Activated naive CD8-positive, alpha-beta T cell (primary cell): Measurements from ENCODE around the gene PPM1M.

Experiments used
- H3K27ac Mint-ChIP-seq: one replicate; pipeline ENCODE4 v1.8.0; 2021; ENCODE audit warnings: mixed read lengths
- H3K27me3 Mint-ChIP-seq: one replicate; pipeline ENCODE4 v1.8.0; 2021; ENCODE audit warnings: mixed read lengths
- H3K36me3 Mint-ChIP-seq: one replicate; pipeline ENCODE4 v1.8.0; 2021; ENCODE audit warnings: mixed read lengths
- H3K4me1 Mint-ChIP-seq: one replicate; pipeline ENCODE4 v1.8.0; 2021; ENCODE audit warnings: low read depth, mixed read lengths
- H3K4me3 Mint-ChIP-seq: one replicate; pipeline ENCODE4 v1.8.0; 2021; ENCODE audit warnings: mild to moderate bottlenecking, mixed read lengths
- H3K9me3 Mint-ChIP-seq: one replicate; pipeline ENCODE4 v1.8.0; 2021; ENCODE audit warnings: low read depth, mixed read lengths

Gene PPM1M, protein sequence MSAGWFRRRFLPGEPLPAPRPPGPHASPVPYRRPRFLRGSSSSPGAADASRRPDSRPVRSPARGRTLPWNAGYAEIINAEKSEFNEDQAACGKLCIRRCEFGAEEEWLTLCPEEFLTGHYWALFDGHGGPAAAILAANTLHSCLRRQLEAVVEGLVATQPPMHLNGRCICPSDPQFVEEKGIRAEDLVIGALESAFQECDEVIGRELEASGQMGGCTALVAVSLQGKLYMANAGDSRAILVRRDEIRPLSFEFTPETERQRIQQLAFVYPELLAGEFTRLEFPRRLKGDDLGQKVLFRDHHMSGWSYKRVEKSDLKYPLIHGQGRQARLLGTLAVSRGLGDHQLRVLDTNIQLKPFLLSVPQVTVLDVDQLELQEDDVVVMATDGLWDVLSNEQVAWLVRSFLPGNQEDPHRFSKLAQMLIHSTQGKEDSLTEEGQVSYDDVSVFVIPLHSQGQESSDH

GRCh38 chr3:52245322-52246263 lies at the start of gene PPM1M:
Gene PPM1M (plus strand): TSS chr3:52245759. CDS start chr3:52245825, 66 bp downstream.
- H3K4me3 Mint-ChIP-seq: peak within 1 kb of the TSS; percentile 90
- no peaks in the 10 kb centered on the region for H3K9me3 Mint-ChIP-seq
- H3K27me3 Mint-ChIP-seq: no peaks in the 10 kb centered on the region
- peak within 1 kb of the TSS; percentile 89 for H3K27ac Mint-ChIP-seq
- peaks cover 5% of the 10 kb centered on the region for H3K36me3 Mint-ChIP-seq
- H3K4me1 Mint-ChIP-seq: peaks cover 82% of the 10 kb centered on the region

- H3K4me1 Mint-ChIP-seq: peaks cover 30% of the 10 kb centered on the region
- no peaks in the 10 kb centered on the region for H3K9me3 Mint-ChIP-seq
- H3K27ac Mint-ChIP-seq: no peak overlapping the region
- no peaks in the 10 kb centered on the region for H3K27me3 Mint-ChIP-seq
- H3K36me3 Mint-ChIP-seq: no peaks in the 10 kb centered on the region
- no peak overlapping the region for H3K4me3 Mint-ChIP-seq
Measured at GRCh38 chr3:52195823-52196331, 49.7 kb upstream of the PPM1M start.

- Mint-ChIP-seq H3K27ac (peak overlapping the region; percentile 76), H3K36me3 (peaks cover 3% of the 10 kb centered on the region), H3K4me1 (peaks cover 41% of the 10 kb centered on the region), H3K4me3 (peak overlapping the region; percentile 96), H3K9me3 (no peaks in the 10 kb centered on the region), H3K27me3 (no peaks in the 10 kb centered on the region)
Measured at GRCh38 chr3:52196977-52197376, 48.6 kb upstream of the PPM1M start.

DNA sequence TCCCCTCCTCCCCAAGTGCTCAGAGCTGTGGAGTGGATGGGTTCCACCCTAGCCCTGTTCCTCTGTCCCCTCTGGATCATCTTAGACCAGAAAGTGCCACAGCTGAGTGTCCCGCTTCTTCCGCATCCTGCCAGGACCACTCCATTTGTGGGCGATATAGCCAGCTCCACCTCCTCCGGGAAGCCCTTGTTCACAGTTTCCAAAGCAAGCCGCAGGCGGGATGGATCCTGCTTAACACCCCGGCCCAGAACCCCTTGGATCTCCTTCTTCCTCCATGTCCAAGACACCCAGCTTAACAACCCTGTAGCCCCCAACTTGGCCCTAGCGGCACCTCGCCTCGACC lies 48.1 kb upstream of the PPM1M start:
- Mint-ChIP-seq H3K4me1 (peaks cover 46% of the 10 kb centered on the region), H3K9me3 (no peaks in the 10 kb centered on the region), H3K27me3 (no peaks in the 10 kb centered on the region), H3K36me3 (peaks cover 3% of the 10 kb centered on the region), H3K27ac (peak overlapping the region; percentile 90), H3K4me3 (peak overlapping the region; percentile 96)

DNA sequence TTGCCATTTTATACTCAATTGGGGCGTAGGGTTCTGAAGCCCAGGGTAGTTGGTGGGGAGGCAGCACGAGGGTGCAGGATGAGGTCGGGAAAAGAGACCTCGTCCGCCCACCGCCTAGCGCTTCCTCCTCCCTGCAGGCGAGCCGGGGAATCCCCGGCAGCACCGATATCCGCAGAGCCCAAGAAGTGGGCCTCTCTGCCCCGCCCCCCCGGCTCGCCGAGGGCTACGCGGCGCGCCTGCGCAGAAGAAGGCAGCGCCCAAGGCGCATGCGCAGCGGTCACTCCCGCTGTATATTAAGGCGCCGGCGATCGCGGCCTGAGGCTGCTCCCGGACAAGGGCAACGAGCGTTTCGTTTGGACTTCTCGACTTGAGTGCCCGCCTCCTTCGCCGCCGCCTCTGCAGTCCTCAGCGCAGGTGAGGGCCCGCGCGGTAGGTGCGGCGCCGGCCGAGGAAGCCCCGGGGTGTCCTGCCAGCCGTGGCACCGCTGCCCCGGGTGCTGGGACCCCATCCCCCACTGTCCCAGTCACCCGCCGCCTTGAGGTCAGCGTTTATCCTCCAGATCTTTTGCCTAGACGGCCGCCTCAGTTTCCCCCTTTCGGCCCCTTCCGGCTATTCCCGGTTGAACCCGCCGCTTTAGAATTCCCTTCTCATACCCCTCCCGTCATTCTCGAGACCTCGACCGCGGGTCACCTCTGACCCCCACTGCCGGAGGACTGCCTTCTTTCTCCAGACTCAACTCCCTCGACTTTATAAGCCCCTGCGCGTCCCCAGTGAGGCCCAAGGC lies 47.5 kb upstream of the PPM1M start, which contains the start of gene ALAS1:
Gene ALAS1 (plus strand): TSS at position 319 of the 784 bp plus-strand sequence. CDS start 1,082 bp downstream, outside the sequence.
- Mint-ChIP-seq H3K36me3 (peaks cover 3% of the 10 kb centered on the region), H3K27me3 (no peaks in the 10 kb centered on the region), H3K4me3 (peak within 1 kb of the TSS; percentile 96), H3K9me3 (no peaks in the 10 kb centered on the region), H3K4me1 (peaks cover 51% of the 10 kb centered on the region), H3K27ac (peak within 1 kb of the TSS; percentile 90)

- H3K27me3 Mint-ChIP-seq: no peaks in the 10 kb centered on the region
- H3K4me1 Mint-ChIP-seq: peaks cover 51% of the 10 kb centered on the region
- H3K9me3 Mint-ChIP-seq: no peaks in the 10 kb centered on the region
- peak overlapping the region; percentile 96 for H3K4me3 Mint-ChIP-seq
- peak overlapping the region; percentile 90 for H3K27ac Mint-ChIP-seq
- peaks cover 3% of the 10 kb centered on the region for H3K36me3 Mint-ChIP-seq
Measured at GRCh38 chr3:52198643-52199608, 46.6 kb upstream of the PPM1M start.

DNA sequence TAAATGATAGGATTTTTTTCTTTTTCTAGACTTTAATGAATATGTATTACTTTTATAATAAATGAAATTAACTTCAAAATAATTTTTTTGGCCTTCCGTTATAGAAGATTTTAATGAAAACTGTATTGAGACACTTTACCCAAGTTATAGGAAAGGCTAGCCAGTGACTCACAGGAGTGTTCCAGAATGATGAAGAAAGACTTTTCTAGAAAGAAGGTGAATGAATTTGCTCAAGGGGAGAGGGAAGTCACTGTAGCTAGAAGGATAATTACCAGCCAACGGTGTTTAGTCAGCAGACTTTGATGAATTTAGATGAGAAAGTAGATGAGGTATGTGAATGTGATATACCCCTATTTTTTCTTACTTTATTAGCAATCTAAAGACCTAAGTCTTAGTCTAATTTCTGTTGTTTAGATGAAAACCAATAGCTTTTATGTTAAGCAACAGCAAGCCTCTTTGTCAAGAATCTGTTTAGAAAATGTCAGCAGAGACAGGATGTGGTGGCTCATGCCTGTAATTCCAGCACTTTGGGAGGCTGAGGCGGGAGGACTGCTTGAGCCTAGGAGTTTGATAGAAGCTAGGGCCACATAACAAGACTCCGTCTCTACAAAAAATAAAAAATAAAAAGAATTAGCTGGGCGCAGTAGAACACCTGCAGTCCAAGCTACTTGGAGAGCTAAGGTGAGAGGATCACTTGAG lies 44.4 kb upstream of the PPM1M start:
- peak overlapping the region; percentile 51 for H3K27ac Mint-ChIP-seq
- no peaks in the 10 kb centered on the region for H3K27me3 Mint-ChIP-seq
- peaks cover 55% of the 10 kb centered on the region for H3K4me1 Mint-ChIP-seq
- H3K36me3 Mint-ChIP-seq: peaks cover 7% of the 10 kb centered on the region
- H3K9me3 Mint-ChIP-seq: no peaks in the 10 kb centered on the region
- H3K4me3 Mint-ChIP-seq: no peak overlapping the region

DNA sequence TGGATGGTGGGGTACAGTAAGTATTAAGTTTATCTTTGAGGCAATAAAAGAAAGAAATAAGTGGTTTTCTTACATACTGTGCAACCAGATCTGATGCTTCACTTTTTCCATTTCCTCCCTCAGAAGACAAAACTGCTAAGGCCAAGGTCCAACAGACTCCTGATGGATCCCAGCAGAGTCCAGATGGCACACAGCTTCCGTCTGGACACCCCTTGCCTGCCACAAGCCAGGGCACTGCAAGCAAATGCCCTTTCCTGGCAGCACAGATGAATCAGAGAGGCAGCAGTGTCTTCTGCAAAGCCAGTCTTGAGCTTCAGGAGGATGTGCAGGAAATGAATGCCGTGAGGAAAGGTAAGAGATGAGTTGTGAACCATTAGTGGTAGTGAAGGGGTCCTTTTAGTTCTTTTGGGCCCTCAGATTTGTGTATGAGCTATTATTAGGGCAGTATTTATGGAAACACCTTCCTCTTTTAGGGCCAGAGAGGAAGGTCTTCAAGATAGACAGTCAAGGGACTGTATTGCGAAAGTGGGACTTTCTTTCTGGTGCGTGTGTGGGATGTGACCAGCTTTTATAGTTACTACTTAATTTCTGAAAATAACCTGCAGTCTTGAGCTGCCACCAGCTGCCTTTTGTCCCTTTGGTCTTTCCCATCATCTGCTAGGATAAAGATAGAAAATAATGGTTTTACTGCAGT lies 43.0 kb upstream of the PPM1M start:
- Mint-ChIP-seq H3K4me3 (no peak overlapping the region), H3K27ac (peak overlapping the region; percentile 28), H3K9me3 (no peaks in the 10 kb centered on the region), H3K36me3 (peaks cover 10% of the 10 kb centered on the region), H3K27me3 (no peaks in the 10 kb centered on the region), H3K4me1 (peaks cover 48% of the 10 kb centered on the region)

- peaks cover 14% of the 10 kb centered on the region for H3K36me3 Mint-ChIP-seq
- no peak overlapping the region for H3K27ac Mint-ChIP-seq
- H3K4me1 Mint-ChIP-seq: peaks cover 44% of the 10 kb centered on the region
- no peak overlapping the region for H3K4me3 Mint-ChIP-seq
- H3K27me3 Mint-ChIP-seq: no peaks in the 10 kb centered on the region
- H3K9me3 Mint-ChIP-seq: no peaks in the 10 kb centered on the region
Measured at GRCh38 chr3:52203701-52204100, 41.9 kb upstream of the PPM1M start.

GRCh38 chr3:52204337-52205073 lies 41.1 kb upstream of the PPM1M start:
- no peak overlapping the region for H3K4me3 Mint-ChIP-seq
- peaks cover 36% of the 10 kb centered on the region for H3K4me1 Mint-ChIP-seq
- H3K36me3 Mint-ChIP-seq: peaks cover 14% of the 10 kb centered on the region
- peak overlapping the region; percentile 17 for H3K27ac Mint-ChIP-seq
- no peaks in the 10 kb centered on the region for H3K27me3 Mint-ChIP-seq
- no peaks in the 10 kb centered on the region for H3K9me3 Mint-ChIP-seq

GRCh38 chr3:52205727-52206372 lies 39.7 kb upstream of the PPM1M start:
- Mint-ChIP-seq H3K4me1 (peaks cover 28% of the 10 kb centered on the region), H3K4me3 (no peak overlapping the region), H3K27ac (no peak overlapping the region), H3K9me3 (no peaks in the 10 kb centered on the region), H3K36me3 (peaks cover 14% of the 10 kb centered on the region), H3K27me3 (no peaks in the 10 kb centered on the region)

DNA sequence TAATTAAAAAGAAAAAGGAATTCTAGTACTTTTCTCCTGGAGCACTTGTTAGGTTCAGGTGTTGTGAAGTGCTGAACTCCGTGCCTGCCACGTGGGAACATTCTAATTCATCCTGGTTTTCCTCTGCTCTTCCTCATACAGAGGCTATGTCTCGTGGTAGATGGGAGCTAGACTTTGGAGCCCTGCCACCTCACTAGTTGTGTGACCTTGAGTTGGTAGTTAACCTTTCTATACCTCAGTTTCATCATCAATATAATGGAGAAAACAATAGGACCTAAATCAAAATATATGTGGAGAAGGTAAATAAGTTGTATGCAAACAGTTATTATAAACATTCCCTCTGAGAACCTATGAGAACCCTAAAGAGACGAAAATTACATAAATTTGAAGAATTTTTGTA lies 37.0 kb upstream of the PPM1M start:
- H3K36me3 Mint-ChIP-seq: peaks cover 13% of the 10 kb centered on the region
- H3K9me3 Mint-ChIP-seq: no peaks in the 10 kb centered on the region
- H3K27me3 Mint-ChIP-seq: no peaks in the 10 kb centered on the region
- peak overlapping the region; percentile 22 for H3K27ac Mint-ChIP-seq
- no peak overlapping the region for H3K4me3 Mint-ChIP-seq
- peaks cover 7% of the 10 kb centered on the region for H3K4me1 Mint-ChIP-seq
